ENCODE measurements around the gene RNF43.

RNF43 gene

DNA sequence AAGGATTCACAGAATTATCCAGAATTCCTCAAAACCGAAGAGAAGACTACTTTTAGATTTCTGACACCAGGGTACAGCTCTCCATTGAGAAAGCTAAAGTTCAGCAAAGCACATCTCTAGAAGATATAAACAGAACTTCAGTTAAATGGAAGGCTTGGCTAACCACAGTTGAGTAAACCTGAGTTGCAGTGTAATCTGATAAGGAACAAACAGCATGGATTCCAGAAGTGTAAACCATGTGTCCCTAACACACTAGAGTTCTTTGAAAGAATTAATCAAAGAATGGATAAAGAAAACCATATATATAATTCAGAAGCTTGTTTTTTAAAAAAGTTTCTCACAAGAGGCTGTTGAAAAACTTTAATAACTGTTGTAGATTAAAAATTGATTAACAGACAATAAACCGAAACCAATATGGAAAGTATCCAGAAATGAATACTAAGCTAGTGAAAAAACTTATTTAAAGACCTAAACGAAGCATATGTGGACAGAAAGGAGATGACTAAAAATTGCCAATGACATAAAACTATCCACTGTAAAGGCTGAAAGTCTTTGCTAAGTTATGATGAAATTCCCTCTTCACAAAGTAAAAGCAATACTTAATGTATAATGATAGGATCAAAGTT is 4.3 kb downstream of the RNF43 start:
- no peak overlapping the region for H3K4me3 ChIP-seq (ENCODE audit: low read depth, low read length)
- TF ChIP-seq, protein P1, sequence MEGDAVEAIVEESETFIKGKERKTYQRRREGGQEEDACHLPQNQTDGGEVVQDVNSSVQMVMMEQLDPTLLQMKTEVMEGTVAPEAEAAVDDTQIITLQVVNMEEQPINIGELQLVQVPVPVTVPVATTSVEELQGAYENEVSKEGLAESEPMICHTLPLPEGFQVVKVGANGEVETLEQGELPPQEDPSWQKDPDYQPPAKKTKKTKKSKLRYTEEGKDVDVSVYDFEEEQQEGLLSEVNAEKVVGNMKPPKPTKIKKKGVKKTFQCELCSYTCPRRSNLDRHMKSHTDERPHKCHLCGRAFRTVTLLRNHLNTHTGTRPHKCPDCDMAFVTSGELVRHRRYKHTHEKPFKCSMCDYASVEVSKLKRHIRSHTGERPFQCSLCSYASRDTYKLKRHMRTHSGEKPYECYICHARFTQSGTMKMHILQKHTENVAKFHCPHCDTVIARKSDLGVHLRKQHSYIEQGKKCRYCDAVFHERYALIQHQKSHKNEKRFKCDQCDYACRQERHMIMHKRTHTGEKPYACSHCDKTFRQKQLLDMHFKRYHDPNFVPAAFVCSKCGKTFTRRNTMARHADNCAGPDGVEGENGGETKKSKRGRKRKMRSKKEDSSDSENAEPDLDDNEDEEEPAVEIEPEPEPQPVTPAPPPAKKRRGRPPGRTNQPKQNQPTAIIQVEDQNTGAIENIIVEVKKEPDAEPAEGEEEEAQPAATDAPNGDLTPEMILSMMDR (IDR thresholded peaks at IDR 0.05; ENCODE audit: insufficient read depth, low read length, missing control alignments) = no peak
- no peak for DNase-seq (ENCODE audit: low read depth, low spot score)
- ChIA-PET POLR2A (no interaction called here), CTCF (interaction anchor here (1.0 to 3.2 kb wide), 2 partner anchors 96 to 108 kb away, joined by 4 to 18 read pairs; no protein-coding TSS in a partner anchor)

DNA sequence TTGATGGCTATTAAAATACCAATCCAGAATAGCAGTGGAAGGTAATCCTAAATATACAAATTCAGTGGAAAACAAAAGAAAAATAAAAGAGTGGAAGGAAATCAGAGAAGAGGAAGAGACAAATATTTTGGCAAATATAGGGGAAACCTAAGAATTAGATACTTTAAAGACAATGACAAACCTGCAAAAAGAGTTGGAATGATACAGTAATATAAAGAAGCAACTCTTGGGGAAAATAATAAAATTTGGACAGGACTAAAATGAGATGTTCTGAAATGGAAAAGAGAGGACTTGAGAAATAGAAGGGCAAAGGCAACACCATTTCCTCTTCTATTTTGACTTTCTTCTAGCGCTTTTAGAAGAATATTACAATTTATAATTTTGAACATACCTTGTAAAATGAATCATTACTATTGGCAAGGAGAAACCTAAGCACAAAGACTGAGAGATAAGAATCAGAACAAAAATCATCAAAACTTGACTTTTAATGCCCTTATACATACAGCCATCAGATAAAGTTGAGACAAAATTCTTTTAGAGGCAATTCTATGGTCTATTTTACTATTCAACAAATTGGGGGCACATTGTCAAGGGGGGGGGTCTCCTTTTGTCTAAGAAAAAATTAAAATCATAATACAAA is 5.2 kb downstream of the RNF43 start:
- TF ChIP-seq, protein P1 (IDR thresholded peaks at IDR 0.05; ENCODE audit: insufficient read depth, low read length, missing control alignments) = no peak
- DNase-seq (ENCODE audit: low read depth, low spot score) = no peak
- ChIA-PET POLR2A (no interaction called here), CTCF (interaction anchor here (1.5 to 3.2 kb wide), 2 partner anchors 95 kb away, joined by 5 to 18 read pairs; no protein-coding TSS in a partner anchor)
- H3K4me3 ChIP-seq (ENCODE audit: low read depth, low read length) = no peak overlapping the region

DNA sequence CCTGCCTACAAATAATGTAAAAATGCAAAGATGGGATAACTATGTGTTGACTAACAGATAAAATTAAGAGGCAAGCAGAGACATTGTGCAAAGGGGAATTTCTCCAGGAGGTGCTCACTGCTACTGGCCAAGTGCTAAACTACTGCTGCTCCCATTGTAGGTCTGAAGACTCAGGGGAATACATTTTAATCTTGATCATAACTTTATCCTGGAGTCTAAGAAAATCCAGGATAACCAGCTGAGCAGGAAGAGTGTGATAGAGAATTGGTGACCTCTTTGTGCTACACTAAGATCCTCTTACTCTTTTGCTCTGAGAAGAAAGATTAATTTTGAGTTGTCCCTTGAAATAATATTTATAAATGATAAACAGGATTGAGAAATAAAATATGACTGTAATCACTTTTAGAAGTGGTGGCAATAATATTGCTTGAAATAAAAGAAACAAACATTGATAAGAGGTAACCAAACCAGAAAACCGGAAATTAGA is 5.9 kb downstream of the RNF43 start:
- DNase-seq (ENCODE audit: low read depth, low spot score) = no peak
- ChIA-PET POLR2A (no interaction called here), CTCF (interaction anchor here (0.9 to 1.5 kb wide), 2 partner anchors 94 to 162 kb away, joined by 3 to 5 read pairs; no protein-coding TSS in a partner anchor)
- TF ChIP-seq, protein P1 (IDR thresholded peaks at IDR 0.05; ENCODE audit: insufficient read depth, low read length, missing control alignments) = no peak
- no peak overlapping the region for H3K4me3 ChIP-seq (ENCODE audit: low read depth, low read length)

DNA sequence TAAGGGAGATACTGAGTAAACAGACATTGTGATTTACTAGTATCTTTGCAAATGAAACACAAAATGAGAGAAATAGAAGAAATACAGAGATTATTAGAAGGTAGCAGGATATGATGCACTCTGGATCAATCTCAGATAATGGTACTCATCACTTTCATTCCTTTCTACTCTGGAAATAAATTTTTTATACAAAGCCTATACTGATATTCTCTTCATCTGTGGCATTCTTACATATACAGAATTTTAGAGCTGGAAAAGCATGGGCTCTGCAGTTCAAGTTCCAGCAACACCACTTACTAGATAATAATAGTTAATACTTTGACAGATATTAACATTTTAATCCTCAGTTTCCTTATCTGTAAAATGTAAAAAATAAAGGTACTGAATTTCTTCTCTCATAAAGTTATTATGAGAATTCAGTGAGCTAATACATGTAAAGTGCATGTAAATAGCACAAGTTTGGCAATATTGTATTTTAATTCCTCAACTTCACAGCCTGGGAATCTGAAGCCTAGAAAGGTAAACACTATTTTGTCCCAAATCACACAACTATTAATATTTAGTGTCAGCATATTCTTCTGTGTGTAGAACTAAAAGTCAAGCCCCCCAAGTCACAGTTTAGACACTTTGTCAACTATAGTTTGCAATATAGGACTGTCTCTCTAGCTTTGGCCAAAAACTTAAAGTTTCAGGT is 6.5 kb downstream of the RNF43 start:
- TF ChIP-seq, protein P1 (IDR thresholded peaks at IDR 0.05; ENCODE audit: insufficient read depth, low read length, missing control alignments) = no peak
- no peak overlapping the region for H3K4me3 ChIP-seq (ENCODE audit: low read depth, low read length)
- POLR2A ChIA-PET = no interaction called here
- no peak for DNase-seq (ENCODE audit: low read depth, low spot score)
- CTCF ChIA-PET = interaction anchor here (0.9 to 1.5 kb wide), 2 partner anchors 94 to 161 kb away, joined by 3 to 5 read pairs; no protein-coding TSS in a partner anchor

DNA sequence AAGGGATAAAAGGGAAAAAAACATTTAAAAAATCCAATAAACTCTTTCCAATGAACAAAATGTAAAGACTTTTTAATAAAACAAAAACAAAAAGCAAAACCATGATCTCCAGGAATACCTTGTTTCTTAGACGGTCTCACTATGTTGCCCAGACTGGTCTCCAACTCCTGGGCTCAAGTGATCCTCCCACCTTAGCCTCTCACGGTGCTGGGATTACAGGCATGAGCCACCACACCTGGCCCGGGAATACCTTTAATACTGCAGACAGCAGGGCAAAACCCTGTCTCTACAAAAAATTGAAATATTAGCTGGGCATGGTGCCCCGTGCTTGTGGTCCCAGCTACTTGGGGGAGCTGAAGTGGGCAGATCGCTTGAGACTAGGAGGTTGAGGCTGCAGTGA is 7.9 kb downstream of the RNF43 start:
- no peak overlapping the region for H3K4me3 ChIP-seq (ENCODE audit: low read depth, low read length)
- DNase-seq (ENCODE audit: low read depth, low spot score) = no peak
- TF ChIP-seq, protein P1 (IDR thresholded peaks at IDR 0.05; ENCODE audit: insufficient read depth, low read length, missing control alignments) = no peak
- ChIA-PET POLR2A (no interaction called here), CTCF (interaction anchor here (2.6 kb wide), 1 partner anchor 8 kb away, joined by 13 read pairs; the partner anchor contains the start of gene RNF43)

DNA sequence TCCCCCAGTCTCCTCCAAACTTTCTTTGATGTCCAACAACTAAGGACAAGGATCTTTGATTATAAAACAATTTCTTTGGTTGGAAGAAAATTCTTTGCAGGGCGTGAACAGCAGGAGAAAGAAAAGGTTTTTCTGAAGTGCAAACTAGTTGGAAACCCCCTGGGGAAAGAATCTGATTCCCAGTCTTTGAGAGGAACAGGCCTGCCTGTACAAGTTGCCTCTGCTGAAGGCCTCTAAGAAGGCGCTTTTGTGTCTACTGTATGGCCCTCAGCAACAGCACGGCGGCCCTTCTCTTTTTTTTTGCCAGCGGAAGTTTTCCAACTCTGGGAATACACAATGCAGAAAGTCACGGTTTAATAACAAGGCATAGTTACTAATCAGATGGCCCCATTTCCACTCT is 14.0 kb downstream of the RNF43 start:
- POLR2A ChIA-PET = no interaction called here
- H3K4me3 ChIP-seq (ENCODE audit: low read depth, low read length) = no peak overlapping the region

More for the DNA sequence above, 14.0 kb downstream of the RNF43 start:
- CTCF ChIA-PET = no interaction called here
- TF ChIP-seq, protein P1 (IDR thresholded peaks at IDR 0.05; ENCODE audit: insufficient read depth, low read length, missing control alignments) = no peak
- DNase-seq (ENCODE audit: low read depth, low spot score) = no peak
